Stomach (tissue), 4 donors: ENCODE data around the gene SEC22B.
"Not testable (repeated sequence)": the region's sequence is repeated elsewhere in the genome, so short reads cannot be mapped to it uniquely, and the experiment has no call there.

Experiments
- CTCF ChIP-seq, 7 experiments: fragments of 450-650 bp in 4 of 7; fragments of 200-600 bp in 3 of 7; sonication (generic) in 3 of 7; IDR thresholded peaks; one replicate each; pipeline ENCODE4 v1.5.1; 2016 to 2019; ENCODE audit warnings: antibody characterized with exemption in 7 of 7, control low read depth in 2 of 7, mild to moderate bottlenecking in 1 of 7
- EP300 ChIP-seq: sonication (generic); formaldehyde crosslinking; IDR thresholded peaks from one replicate; pipeline ENCODE4 v1.6.1; 2017; ENCODE audit warnings: antibody characterized with exemption
- POLR2A ChIP-seq, 4 donors: fragments of 450-650 bp; IDR thresholded peaks; one replicate each; pipeline ENCODE4 v1.6.1; 2016; ENCODE audit warnings: antibody characterized with exemption in 4 of 4, control low read depth in 2 of 4, mild to moderate bottlenecking in 1 of 4, moderate library complexity in 1 of 4
- POLR2AphosphoS5 ChIP-seq, 3 donors: sonication (generic); formaldehyde crosslinking; IDR thresholded peaks; one replicate each; pipeline ENCODE4 v1.6.1; 2016; ENCODE audit warnings: antibody characterized with exemption in 3 of 3

- TF ChIP-seq CTCF (IDR thresholded peaks at IDR 0.05); POLR2AphosphoS5 (IDR thresholded peaks at IDR 0.05); POLR2A (IDR thresholded peaks at IDR 0.05); EP300: not testable (repeated sequence)
Observed at GRCh38 chr1:120213606-120214005, 37.3 kb upstream of the SEC22B start.
